HG03108 (cell line): Measurements from ENCODE around the gene FH.

Experiments used
- ATAC-seq: cut with Tn5 transposase; IDR thresholded peaks from one replicate; pipeline ENCODE4 v1.9.1; 2021; ENCODE audit warnings: moderate library complexity; ENCODE audit not compliant: unreplicated experiment

The FH gene

GRCh38 chr1:241460098-241460873, 59.3 kb downstream of the FH start:
- ATAC-seq, result no peak

- no peak for ATAC-seq
These were observed 60.3 kb downstream of the FH start for GRCh38 chr1:241459186-241459802.

GRCh38 chr1:241457421-241457820, 62.1 kb downstream of the FH start:
- no peak for ATAC-seq

- no peak for ATAC-seq
These were observed 62.8 kb downstream of the FH start for GRCh38 chr1:241456743-241457142.

- no peak for ATAC-seq
These were observed 65.8 kb downstream of the FH start for GRCh38 chr1:241453732-241454131.

- no peak for ATAC-seq
These were observed 67.6 kb downstream of the FH start for GRCh38 chr1:241451956-241452355.
